Measurements from ENCODE around the gene C11orf21. TPM values are rescaled to one million over a fixed set of nuclear protein-coding genes. Genes with fewer than 3 reads are reported as not detected.
A peak's percentile ranks its signal among the peaks of the same experiment; 100 is the strongest.

The C11orf21 gene
- total RNA-seq, 1 donor from 2014 or later, result 8.1 TPM

DNA sequence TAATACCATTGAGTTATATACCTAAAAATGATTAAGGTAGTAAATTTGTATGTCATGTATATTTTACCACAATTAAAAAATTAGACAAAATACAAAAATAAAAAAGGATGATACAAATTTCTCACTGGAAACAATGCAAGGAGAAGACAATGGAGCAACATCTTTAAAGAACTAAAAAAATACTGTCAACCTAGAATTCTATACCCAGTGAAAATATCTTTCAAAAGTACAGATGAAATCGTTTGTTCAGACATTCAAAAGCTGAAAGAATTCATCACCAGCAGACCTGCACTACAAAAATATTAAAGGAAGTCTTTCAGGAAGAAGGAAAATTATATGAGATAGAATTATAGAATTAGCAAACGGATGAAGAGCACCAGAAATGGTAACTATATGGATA, 21.5 kb downstream of the C11orf21 start:
- DNase-seq (ENCODE audit: extremely low spot score in 2 of 2), result no peak

DNA sequence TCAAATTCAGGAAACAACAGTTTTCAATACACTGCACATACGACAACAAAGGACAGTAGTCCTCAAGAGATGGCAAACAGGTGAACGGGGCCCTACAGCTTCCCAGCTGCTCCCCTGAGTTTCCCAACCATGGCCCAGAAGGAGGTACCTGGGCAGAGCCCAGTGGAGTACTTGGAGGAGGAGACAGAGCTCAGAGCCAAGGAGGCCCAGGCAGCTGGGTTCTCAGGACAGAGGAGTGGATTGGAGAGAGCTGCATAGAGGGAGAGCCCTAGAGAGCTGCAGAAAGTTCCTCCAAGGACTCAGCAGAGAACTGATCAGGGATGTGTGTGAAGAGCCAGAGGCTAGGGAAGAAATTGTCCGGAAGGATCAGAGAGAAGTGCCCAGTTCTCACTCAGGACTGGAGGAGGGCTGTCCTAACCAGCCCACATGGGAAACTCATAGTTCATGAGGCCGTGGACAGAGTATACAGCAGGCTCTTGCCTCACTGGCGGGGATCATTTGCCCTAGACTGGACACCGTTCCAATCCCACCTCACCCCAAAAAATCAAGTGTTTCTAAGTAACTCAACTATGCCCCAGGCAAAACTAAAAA, 23.7 kb downstream of the C11orf21 start:
- no peak overlapping the region for H3K27ac ChIP-seq
- TF ChIP-seq, protein P1, sequence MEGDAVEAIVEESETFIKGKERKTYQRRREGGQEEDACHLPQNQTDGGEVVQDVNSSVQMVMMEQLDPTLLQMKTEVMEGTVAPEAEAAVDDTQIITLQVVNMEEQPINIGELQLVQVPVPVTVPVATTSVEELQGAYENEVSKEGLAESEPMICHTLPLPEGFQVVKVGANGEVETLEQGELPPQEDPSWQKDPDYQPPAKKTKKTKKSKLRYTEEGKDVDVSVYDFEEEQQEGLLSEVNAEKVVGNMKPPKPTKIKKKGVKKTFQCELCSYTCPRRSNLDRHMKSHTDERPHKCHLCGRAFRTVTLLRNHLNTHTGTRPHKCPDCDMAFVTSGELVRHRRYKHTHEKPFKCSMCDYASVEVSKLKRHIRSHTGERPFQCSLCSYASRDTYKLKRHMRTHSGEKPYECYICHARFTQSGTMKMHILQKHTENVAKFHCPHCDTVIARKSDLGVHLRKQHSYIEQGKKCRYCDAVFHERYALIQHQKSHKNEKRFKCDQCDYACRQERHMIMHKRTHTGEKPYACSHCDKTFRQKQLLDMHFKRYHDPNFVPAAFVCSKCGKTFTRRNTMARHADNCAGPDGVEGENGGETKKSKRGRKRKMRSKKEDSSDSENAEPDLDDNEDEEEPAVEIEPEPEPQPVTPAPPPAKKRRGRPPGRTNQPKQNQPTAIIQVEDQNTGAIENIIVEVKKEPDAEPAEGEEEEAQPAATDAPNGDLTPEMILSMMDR (IDR thresholded peaks at IDR 0.05), result no peak
- TF ChIP-seq POLR2A (IDR thresholded peaks at IDR 0.05) (no peak), POLR2AphosphoS5 (IDR thresholded peaks at IDR 0.05; ENCODE audit: insufficient read depth in 1 of 2, low read depth in 1 of 2) (no peak)
- DNase-seq (ENCODE audit: extremely low spot score in 2 of 2), result peak; percentile 67 to 93

More for the DNA sequence above, 21.5 kb downstream of the C11orf21 start:
- TF ChIP-seq, protein P1 (IDR thresholded peaks at IDR 0.05), result no peak
- TF ChIP-seq POLR2A (IDR thresholded peaks at IDR 0.05), result no peak
- TF ChIP-seq POLR2AphosphoS5 (IDR thresholded peaks at IDR 0.05; ENCODE audit: insufficient read depth in 1 of 2, low read depth in 1 of 2), result no peak
- no peaks in the 10 kb centered on the region for H3K4me1 ChIP-seq
- H3K27ac ChIP-seq, result no peak overlapping the region
- H3K4me3 ChIP-seq, result no peak overlapping the region
- H3K9me3 ChIP-seq, result no peaks in the 10 kb centered on the region
- H3K36me3 ChIP-seq, result no peaks in the 10 kb centered on the region
- intact Hi-C loops (cut with DNase I), result no loop called here
- no peaks in the 10 kb centered on the region for H3K27me3 ChIP-seq

DNA sequence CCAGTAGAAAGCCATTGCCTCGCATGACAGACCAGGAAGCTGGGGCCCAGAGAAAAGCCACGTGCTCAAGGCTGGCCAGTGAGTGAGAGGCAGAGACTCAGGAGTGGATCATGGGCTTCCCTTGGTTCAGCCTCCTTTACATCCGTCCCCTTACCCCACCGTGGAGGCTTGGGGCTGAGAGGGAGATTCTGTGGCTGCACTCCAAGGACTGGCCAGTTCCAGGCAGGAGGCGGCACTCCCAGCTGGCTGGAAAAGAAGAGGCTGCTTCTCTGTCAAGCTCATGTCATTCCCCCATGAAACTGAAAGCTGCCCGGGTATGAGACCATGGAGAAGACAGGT, 24.7 kb downstream of the C11orf21 start:
- no peaks in the 10 kb centered on the region for H3K4me1 ChIP-seq
- no peaks in the 10 kb centered on the region for H3K36me3 ChIP-seq
- intact Hi-C loops (cut with DNase I), result no loop called here
- DNase-seq (ENCODE audit: extremely low spot score in 2 of 2), result peak in 1 of 2 donors; percentile 40
- H3K4me3 ChIP-seq, result no peak overlapping the region
- H3K9me3 ChIP-seq, result no peaks in the 10 kb centered on the region
- TF ChIP-seq, protein P1 (IDR thresholded peaks at IDR 0.05), result no peak
- TF ChIP-seq POLR2AphosphoS5 (IDR thresholded peaks at IDR 0.05; ENCODE audit: insufficient read depth in 1 of 2, low read depth in 1 of 2) (no peak), POLR2A (IDR thresholded peaks at IDR 0.05) (no peak)
- H3K27me3 ChIP-seq, result no peaks in the 10 kb centered on the region
- no peak overlapping the region for H3K27ac ChIP-seq

More for the DNA sequence above, 23.7 kb downstream of the C11orf21 start:
- H3K4me3 ChIP-seq, result no peak overlapping the region
- intact Hi-C loops (cut with DNase I), result no loop called here
- no peaks in the 10 kb centered on the region for H3K9me3 ChIP-seq
- no peaks in the 10 kb centered on the region for H3K27me3 ChIP-seq
- H3K36me3 ChIP-seq, result no peaks in the 10 kb centered on the region
- H3K4me1 ChIP-seq, result no peaks in the 10 kb centered on the region

DNA sequence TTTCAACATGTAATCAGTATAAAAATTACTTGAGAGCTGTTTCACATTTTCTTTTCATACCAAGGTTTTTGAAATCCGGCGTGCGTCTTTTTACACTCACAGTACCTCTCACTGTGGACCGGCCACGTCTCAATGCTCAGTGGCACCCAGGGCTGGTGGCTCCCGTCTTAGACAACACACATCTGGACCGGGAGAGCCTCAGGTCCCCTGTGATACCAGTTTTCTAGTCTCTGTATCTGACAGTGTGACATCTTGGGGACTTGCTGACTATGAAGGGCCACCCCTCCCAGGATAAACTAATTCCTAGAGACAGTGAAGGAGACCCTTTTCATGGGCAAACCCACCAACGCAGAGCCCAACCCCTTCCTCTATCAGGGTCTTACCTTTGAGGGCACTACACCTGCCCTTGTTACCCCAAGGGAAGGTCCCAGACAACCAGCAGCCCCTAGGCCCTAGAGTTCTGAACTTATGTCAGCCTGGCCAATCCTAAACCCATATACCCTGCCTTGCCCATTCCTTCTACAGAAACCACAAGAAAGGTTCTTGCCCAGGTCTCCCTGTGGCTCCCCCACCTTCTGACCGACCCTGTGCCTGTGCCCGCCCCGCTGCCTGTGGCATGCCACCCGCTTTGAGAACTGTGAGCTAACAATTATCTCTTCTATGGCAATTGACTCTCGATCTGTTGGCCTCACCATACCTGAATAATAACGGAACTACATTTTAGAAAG, 25.3 kb downstream of the C11orf21 start:
- H3K36me3 ChIP-seq, result no peaks in the 10 kb centered on the region
- no peaks in the 10 kb centered on the region for H3K27me3 ChIP-seq
- H3K4me1 ChIP-seq, result no peaks in the 10 kb centered on the region
- TF ChIP-seq POLR2AphosphoS5 (IDR thresholded peaks at IDR 0.05; ENCODE audit: insufficient read depth in 1 of 2, low read depth in 1 of 2) (no peak), POLR2A (IDR thresholded peaks at IDR 0.05) (no peak)
- TF ChIP-seq, protein P1 (IDR thresholded peaks at IDR 0.05), result no peak
- intact Hi-C loops (cut with DNase I), result no loop called here
- peak; percentile 62 to 93 for DNase-seq (ENCODE audit: extremely low spot score in 2 of 2)
- no peak overlapping the region for H3K4me3 ChIP-seq
- H3K9me3 ChIP-seq, result no peaks in the 10 kb centered on the region
- no peak overlapping the region for H3K27ac ChIP-seq

All from vagina (tissue), 2 donors.